HepG2 (cell line): ENCODE results near the gene TPD52L2. TPM values are rescaled to one million over a fixed set of nuclear protein-coding genes. Genes with fewer than 3 reads are reported as not detected.

Source experiments
- ARHGAP35 ChIP-seq: sonication (generic); formaldehyde crosslinking; IDR thresholded peaks from 2 replicates; pipeline ENCODE4 v1.9.0; 2022; ENCODE audit warnings: mild to moderate bottlenecking, inconsistent platforms, moderate library complexity, missing genetic modification reagents, borderline replicate concordance
- ARNT ChIP-seq: fragments of 450-650 bp; IDR thresholded peaks from 2 replicates; pipeline ENCODE4 v1.6.1; 2017
- ARNTL ChIP-seq: sonication (generic); formaldehyde crosslinking; IDR thresholded peaks from 2 replicates; pipeline ENCODE4 v1.4.0; 2020; ENCODE audit warnings: mild to moderate bottlenecking, missing genetic modification reagents
- CC2D1A ChIP-seq: sonication (generic); formaldehyde crosslinking; IDR thresholded peaks from 2 replicates; pipeline ENCODE4 v1.8.1; 2023; ENCODE audit warnings: mild to moderate bottlenecking, missing genetic modification reagents
- FOSL2 ChIP-seq: sonication (generic); formaldehyde crosslinking; IDR thresholded peaks from 2 replicates; pipeline ENCODE4 v1.4.0; 2020; ENCODE audit warnings: missing genetic modification reagents
- GATA4 ChIP-seq: sonication (generic); IDR thresholded peaks from 2 replicates; pipeline ENCODE4 v1.6.1; 2016; ENCODE audit warnings: antibody characterized with exemption, low read depth, borderline replicate concordance
- GFI1 ChIP-seq: sonication (generic); formaldehyde crosslinking; IDR thresholded peaks from 2 replicates; pipeline ENCODE4 v1.5.0; 2020; ENCODE audit warnings: missing genetic modification reagents, mild to moderate bottlenecking, borderline replicate concordance
- KLF15 ChIP-seq: sonication (generic); formaldehyde crosslinking; IDR thresholded peaks from 2 replicates; pipeline ENCODE4 v1.8.1; 2023; ENCODE audit warnings: borderline replicate concordance, mild to moderate bottlenecking, inconsistent platforms, missing genetic modification reagents, mixed read lengths
- NFE2L2 ChIP-seq: fragments of 150-350 bp; IDR thresholded peaks from 2 replicates; pipeline ENCODE4 v1.6.1; 2014; ENCODE audit warnings: low read length
- NR2F2 ChIP-seq: IDR thresholded peaks from 2 replicates; pipeline ENCODE4 v1.6.1; 2012; ENCODE audit warnings: low read depth, inconsistent platforms, borderline replicate concordance
- NR2F6 ChIP-seq, 2 experiments: IDR thresholded peaks; 2 replicates each; pipeline ENCODE4 v1.6.1; 2016; ENCODE audit warnings: antibody characterized with exemption in 1 of 2, mild to moderate bottlenecking in 1 of 2
- NR3C1 ChIP-seq: sonication (generic); formaldehyde crosslinking; IDR thresholded peaks from 2 replicates; pipeline ENCODE4 v1.4.0; 2020; ENCODE audit warnings: missing genetic modification reagents
- PHB2 ChIP-seq: fragments of 450-650 bp; IDR thresholded peaks from 2 replicates; pipeline ENCODE4 v1.6.1; 2018; ENCODE audit not compliant: partially characterized antibody
- RAD51 ChIP-seq: fragments of 450-650 bp; IDR thresholded peaks from 2 replicates; pipeline ENCODE4 v1.6.1; 2016; ENCODE audit warnings: borderline replicate concordance
- RNF219 ChIP-seq: sonication (generic); formaldehyde crosslinking; IDR thresholded peaks from 2 replicates; pipeline ENCODE4 v1.5.0; 2020; ENCODE audit warnings: mild to moderate bottlenecking, missing genetic modification reagents
- SMC3 ChIP-seq: IDR thresholded peaks from 2 replicates; pipeline ENCODE4 v1.6.1; 2011; ENCODE audit warnings: low read length, improper control_type of control experiment
- SRY ChIP-seq: sonication (generic); formaldehyde crosslinking; IDR thresholded peaks from 2 replicates; pipeline ENCODE4 v1.8.0; 2022; ENCODE audit warnings: mild to moderate bottlenecking, missing genetic modification reagents
- ZBTB42 ChIP-seq: sonication (generic); formaldehyde crosslinking; IDR thresholded peaks from 2 replicates; pipeline ENCODE4 v1.5.0; 2020; ENCODE audit warnings: mild to moderate bottlenecking, missing genetic modification reagents
- ZMAT3 ChIP-seq: sonication (generic); formaldehyde crosslinking; conservative IDR thresholded peaks from 2 replicates; pipeline ENCODE4 v1.7.0; 2021; ENCODE audit warnings: missing genetic modification reagents
- ZNF17 ChIP-seq: sonication (generic); formaldehyde crosslinking; IDR thresholded peaks from 2 replicates; pipeline ENCODE4 v1.5.0; 2020; ENCODE audit warnings: mild to moderate bottlenecking, missing genetic modification reagents
- ZNF205 ChIP-seq: IDR thresholded peaks from 2 replicates; pipeline ENCODE4 v1.6.1; 2018; ENCODE audit warnings: missing biosample characterization, missing genetic modification reagents
- ZNF253 ChIP-seq: sonication (generic); formaldehyde crosslinking; IDR thresholded peaks from 2 replicates; pipeline ENCODE4 v1.8.0; 2022; ENCODE audit warnings: mild to moderate bottlenecking, missing genetic modification reagents, borderline replicate concordance
- ZNF33A ChIP-seq: sonication (generic); formaldehyde crosslinking; IDR thresholded peaks from 2 replicates; pipeline ENCODE4 v1.5.1; 2020; ENCODE audit warnings: missing genetic modification reagents, mild to moderate bottlenecking, moderate library complexity, borderline replicate concordance
- ZNF382 ChIP-seq: sonication (generic); formaldehyde crosslinking; IDR thresholded peaks from 2 replicates; pipeline ENCODE4 v1.5.0; 2020; ENCODE audit warnings: missing genetic modification reagents, mild to moderate bottlenecking, borderline replicate concordance
- ZNF451 ChIP-seq: sonication (generic); formaldehyde crosslinking; IDR thresholded peaks from 2 replicates; pipeline ENCODE4 v1.5.0; 2020; ENCODE audit warnings: mild to moderate bottlenecking, missing genetic modification reagents
- polyA plus RNA-seq, 8 experiments: library from polyadenylated mRNA; depleted of rRNA in 3 of 8; stranded (reverse) in 7 of 8; unstranded in 1 of 8; fragments of >200 nt; fragmentation: Illumina TruSeq in 4 of 8; extraction: Trizol in 4 of 8; gene quantifications; 2 replicates each; pipeline versions ENCODE4 v1.2.1 to v1.2.3, GENCODE V29; 2011 to 2016; ENCODE audit warnings: low read depth in 4 of 8, missing spikeins in 1 of 8, mixed read lengths in 1 of 8; ENCODE audit not compliant: insufficient read depth in 1 of 8
- total RNA-seq, 5 experiments: library from RNA; depleted of rRNA; stranded (reverse); fragments of >200 nt; fragmentation: Illumina TruSeq; extraction: Trizol; gene quantifications; 2 replicates each; pipeline ENCODE4 v1.2.3, GENCODE V29; 2016; ENCODE audit warnings: low read depth in 1 of 5
- TF ChIP-seq, protein P1 (sequence below): sonication (generic); formaldehyde crosslinking; IDR thresholded peaks from 2 replicates; pipeline ENCODE4 v1.8.1; 2023; ENCODE audit warnings: missing genetic modification reagents, mild to moderate bottlenecking, borderline replicate concordance
- TF ChIP-seq, protein P2 (sequence below): sonication (generic); formaldehyde crosslinking; IDR thresholded peaks from 2 replicates; pipeline ENCODE4 v1.4.0; 2020; ENCODE audit warnings: missing genetic modification reagents, borderline replicate concordance

The TPD52L2 gene
- total and polyA plus RNA-seq, 2 of the 13 experiments (the other 11 are each of a cell fraction or from before 2014, with no cell fraction given), result 156 to 184 TPM

- no peak; the same call in 1 of the 2 replicates for TF ChIP-seq SMC3
- no peak for TF ChIP-seq GFI1
- no peak for TF ChIP-seq ZBTB42
- TF ChIP-seq NR2F2, result no peak; the same call in 1 of the 2 replicates
- TF ChIP-seq ZNF205 (CRISPR knock-in tag), result no peak
- TF ChIP-seq PHB2, result no peak
- TF ChIP-seq, protein P1, sequence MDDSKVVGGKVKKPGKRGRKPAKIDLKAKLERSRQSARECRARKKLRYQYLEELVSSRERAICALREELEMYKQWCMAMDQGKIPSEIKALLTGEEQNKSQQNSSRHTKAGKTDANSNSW (CRISPR knock-in tag), result no peak
- 0 out of 2 replicates have a peak, but pooled peaks have one; percentile 4 for TF ChIP-seq ARHGAP35 (CRISPR knock-in tag)
- TF ChIP-seq RNF219, result no peak
- no peak for TF ChIP-seq GATA4
- no peak for TF ChIP-seq ZNF17 (CRISPR knock-in tag)
- TF ChIP-seq, protein P2, sequence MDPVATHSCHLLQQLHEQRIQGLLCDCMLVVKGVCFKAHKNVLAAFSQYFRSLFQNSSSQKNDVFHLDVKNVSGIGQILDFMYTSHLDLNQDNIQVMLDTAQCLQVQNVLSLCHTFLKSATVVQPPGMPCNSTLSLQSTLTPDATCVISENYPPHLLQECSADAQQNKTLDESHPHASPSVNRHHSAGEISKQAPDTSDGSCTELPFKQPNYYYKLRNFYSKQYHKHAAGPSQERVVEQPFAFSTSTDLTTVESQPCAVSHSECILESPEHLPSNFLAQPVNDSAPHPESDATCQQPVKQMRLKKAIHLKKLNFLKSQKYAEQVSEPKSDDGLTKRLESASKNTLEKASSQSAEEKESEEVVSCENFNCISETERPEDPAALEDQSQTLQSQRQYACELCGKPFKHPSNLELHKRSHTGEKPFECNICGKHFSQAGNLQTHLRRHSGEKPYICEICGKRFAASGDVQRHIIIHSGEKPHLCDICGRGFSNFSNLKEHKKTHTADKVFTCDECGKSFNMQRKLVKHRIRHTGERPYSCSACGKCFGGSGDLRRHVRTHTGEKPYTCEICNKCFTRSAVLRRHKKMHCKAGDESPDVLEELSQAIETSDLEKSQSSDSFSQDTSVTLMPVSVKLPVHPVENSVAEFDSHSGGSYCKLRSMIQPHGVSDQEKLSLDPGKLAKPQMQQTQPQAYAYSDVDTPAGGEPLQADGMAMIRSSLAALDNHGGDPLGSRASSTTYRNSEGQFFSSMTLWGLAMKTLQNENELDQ (CRISPR knock-in tag), result no peak
- TF ChIP-seq RAD51, result no peak
- TF ChIP-seq KLF15 (CRISPR knock-in tag), result no peak
- no peak for TF ChIP-seq FOSL2
- no peak for TF ChIP-seq ZMAT3 (CRISPR knock-in tag)
- TF ChIP-seq SRY (CRISPR knock-in tag), result no peak
- TF ChIP-seq ZNF33A (CRISPR knock-in tag), result no peak
- no peak for TF ChIP-seq CC2D1A
- TF ChIP-seq NR2F6 (IDR thresholded peaks at IDR 0.05), result no peak
- TF ChIP-seq NR2F6 (CRISPR knock-in tag; IDR thresholded peaks at IDR 0.05), result no peak; the same call in 1 of the 2 replicates
- no peak for TF ChIP-seq NR3C1 (CRISPR knock-in tag)
- no peak for TF ChIP-seq ZNF382
- no peak for TF ChIP-seq ZNF253 (CRISPR knock-in tag)
- no peak for TF ChIP-seq ZNF451
- 0 out of 2 replicates have a peak, but pooled peaks have one; percentile 1 for TF ChIP-seq NFE2L2
- TF ChIP-seq ARNT, result no peak
- no peak for TF ChIP-seq ARNTL
Observed at GRCh38 chr20:63863021-63863797, 1.9 kb upstream of the TPD52L2 start (continued).
